NCI-H1092 treated with DMSO at 0.1 percent for 48 hours (cell line): ENCODE results near the gene PCDHB3.
"Not testable (repeated sequence)": the region's sequence is repeated elsewhere in the genome, so short reads cannot be mapped to it uniquely, and the experiment has no call there.

Source experiments
- DNase-seq: peaks from one replicate; lab custom pipeline; 2025; lab: John Stamatoyannopoulos, UW

The PCDHB3 gene

GRCh38 chr5:141135718-141136266 is 35.5 kb downstream of the PCDHB3 start:
- no peak for DNase-seq

DNA sequence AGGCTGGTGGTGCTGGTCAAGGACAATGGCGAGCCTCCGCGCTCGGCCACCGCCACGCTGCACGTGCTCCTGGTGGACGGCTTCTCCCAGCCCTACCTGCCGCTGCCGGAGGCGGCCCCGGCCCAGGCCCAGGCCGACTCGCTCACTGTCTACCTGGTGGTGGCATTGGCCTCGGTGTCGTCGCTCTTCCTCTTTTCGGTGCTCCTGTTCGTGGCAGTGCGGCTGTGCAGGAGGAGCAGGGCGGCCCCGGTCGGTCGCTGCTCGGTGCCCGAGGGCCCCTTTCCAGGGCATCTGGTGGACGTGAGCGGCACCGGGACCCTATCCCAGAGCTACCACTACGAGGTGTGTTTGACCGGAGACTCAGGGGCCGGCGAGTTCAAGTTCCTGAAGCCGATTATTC is 37.1 kb downstream of the PCDHB3 start:
- not testable (repeated sequence) for DNase-seq

DNA sequence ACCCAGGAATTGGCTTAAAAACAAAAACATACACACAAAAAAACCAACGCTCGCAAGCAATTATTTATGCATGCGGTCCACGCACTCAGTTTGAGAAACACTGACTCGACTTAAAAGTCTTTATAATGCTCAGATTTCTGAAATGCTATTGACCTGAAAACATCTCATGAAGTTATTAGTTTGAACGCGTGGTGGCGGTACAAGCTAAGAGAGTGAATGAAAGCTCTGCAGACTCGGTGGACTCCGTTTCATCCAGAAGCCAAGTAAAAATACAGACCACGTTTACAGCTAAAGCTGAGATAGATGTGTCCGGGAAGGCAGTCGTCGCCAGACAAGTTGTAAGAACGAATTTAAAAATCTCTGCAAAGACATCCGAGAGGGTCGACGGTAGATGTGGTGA is 49.5 kb downstream of the PCDHB3 start, which contains the start of gene PCDHB6:
PCDHB6 (plus strand) TSS at position 246 of the 400 bp plus-strand sequence. CDS start 201 bp downstream, outside the sequence.
- DNase-seq: no peak

GRCh38 chr5:141150224-141150992 is 50.1 kb downstream of the PCDHB3 start:
- DNase-seq: no peak

DNA sequence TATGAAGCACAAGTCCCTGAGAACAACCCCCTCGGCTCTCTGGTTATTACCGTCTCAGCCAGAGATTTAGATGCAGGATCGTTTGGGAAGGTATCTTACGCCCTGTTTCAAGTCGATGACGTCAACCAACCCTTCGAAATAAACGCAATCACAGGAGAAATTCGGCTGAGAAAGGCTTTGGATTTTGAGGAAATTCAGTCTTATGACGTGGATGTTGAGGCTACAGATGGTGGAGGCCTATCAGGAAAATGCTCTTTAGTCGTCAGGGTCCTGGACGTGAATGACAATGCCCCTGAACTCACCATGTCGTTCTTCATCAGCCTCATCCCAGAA is 50.7 kb downstream of the PCDHB3 start:
- DNase-seq: no peak

- not testable (repeated sequence) for DNase-seq
These were observed 51.4 kb downstream of the PCDHB3 start for GRCh38 chr5:141151632-141152031.

GRCh38 chr5:141152096-141152495 is 51.8 kb downstream of the PCDHB3 start:
- not testable (repeated sequence) for DNase-seq
